Lower leg skin (tissue), 4 donors: Measurements from ENCODE around the gene CCDC116. TPM values are rescaled to one million over a fixed set of nuclear protein-coding genes. Genes with fewer than 3 reads are reported as not detected.

Experiments
- DNase-seq, 2 donors: peaks; one replicate each; pipeline ENCODE4 v3.0.0-alpha.2; 2019; ENCODE audit warnings: low spot score in 2 of 2
- H3K4me3 ChIP-seq: fragments of 200-600 bp; sonication (generic); 2 replicates; pipeline ENCODE4 v1.5.1; 2017; ENCODE audit warnings: mild to moderate bottlenecking, low read depth; ENCODE audit not compliant: poor library complexity, severe bottlenecking
- CTCF ChIP-seq, 3 donors: fragments of 450-650 bp; IDR thresholded peaks; one replicate each; pipeline ENCODE4 v1.5.1; 2016; ENCODE audit warnings: antibody characterized with exemption in 3 of 3, mild to moderate bottlenecking in 3 of 3, moderate library complexity in 2 of 3
- POLR2A ChIP-seq, 2 donors: fragments of 450-650 bp; IDR thresholded peaks; one replicate each; pipeline ENCODE4 v1.6.1; 2016 to 2017; ENCODE audit warnings: antibody characterized with exemption in 2 of 2, mild to moderate bottlenecking in 1 of 2, moderate library complexity in 1 of 2
- WGBS, 2 donors: methylation state at CpG; one replicate each; pipeline ENCODE4 v1.1.5; 2018; 5-methylcytosine and 5-hydroxymethylcytosine counted together
- intact Hi-C: fragments of 100-400 bp; cut with DNase I; formaldehyde crosslinking; loops from one replicate; pipeline ENCODE4 v1.15.0; 2023; ENCODE audit warnings: low total_unique reads
- total RNA-seq, 4 donors: library from RNA; depleted of rRNA; stranded (reverse); fragments of >200 nt; gene quantifications; one replicate each; pipeline ENCODE4 v1.1.0, GENCODE V29; 2016

The CCDC116 gene, protein sequence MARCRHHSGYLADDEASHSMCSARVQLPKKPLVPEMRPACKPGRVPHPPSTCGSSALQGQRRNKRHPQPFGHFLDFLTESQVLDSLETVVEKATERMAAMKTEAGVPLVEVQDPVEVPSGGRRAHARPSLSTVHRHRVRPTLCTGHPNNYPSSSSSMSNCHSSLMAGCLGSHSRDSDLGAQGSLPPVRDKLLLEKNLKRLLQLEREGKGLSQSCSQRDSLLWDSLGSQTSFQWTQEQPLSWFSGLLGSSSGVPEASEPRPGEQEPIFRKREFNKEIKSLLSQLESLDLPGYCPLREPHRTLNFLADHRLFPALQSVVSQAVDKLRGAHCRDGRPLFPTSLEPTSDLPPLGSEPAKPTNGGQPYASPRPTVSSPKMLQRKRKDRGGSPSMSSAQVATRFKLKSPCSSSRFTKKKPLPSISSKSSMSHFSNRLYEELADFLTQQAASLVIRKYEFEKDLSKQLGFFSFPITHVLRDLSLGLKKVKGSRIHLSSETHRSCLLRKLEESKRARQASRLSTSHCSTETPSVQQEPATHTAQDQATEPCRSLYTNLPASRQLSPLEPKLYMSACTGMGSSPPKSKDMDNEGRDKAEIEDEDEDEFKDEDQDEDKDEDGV
- total RNA-seq: under 1 TPM in 2 of 4 donors, not detected in 2; 0.23 to 0.49 TPM

- no peak within 1 kb of the TSS for H3K4me3 ChIP-seq
- DNase-seq: no peak
- intact Hi-C loops: no loop called here
- 81 to 85% methylated on average over 27 of the region's 27 CpGs for whole genome bisulfite sequencing, 2 donors
- no peak for TF ChIP-seq POLR2A (IDR thresholded peaks at IDR 0.05)
- no peak for TF ChIP-seq CTCF (IDR thresholded peaks at IDR 0.05)
Measured at GRCh38 chr22:21632237-21632895, at the start of gene CCDC116. Gene CCDC116, plus strand, starts transcription at chr22:21632760. Its CDS starts 422 bp downstream, at chr22:21633182.

- H3K4me3 ChIP-seq: no peak overlapping the region
- no peak for DNase-seq
- 64 to 68% methylated on average over 10 of the region's 10 CpGs for WGBS, 2 donors
- intact Hi-C loops: no loop called here
- TF ChIP-seq CTCF (IDR thresholded peaks at IDR 0.05): no peak
- no peak for TF ChIP-seq POLR2A (IDR thresholded peaks at IDR 0.05)
Measured at GRCh38 chr22:21582801-21583740, 49.5 kb upstream of the CCDC116 start.

- no peak for DNase-seq
- TF ChIP-seq POLR2A (IDR thresholded peaks at IDR 0.05): no peak
- no peak for TF ChIP-seq CTCF (IDR thresholded peaks at IDR 0.05)
- WGBS, 2 donors: 75 to 90% methylated on average over 2 of the region's 2 CpGs
- H3K4me3 ChIP-seq: no peak overlapping the region
- intact Hi-C loops: no loop called here
Measured at GRCh38 chr22:21585389-21585788, 47.2 kb upstream of the CCDC116 start.

- no peak for TF ChIP-seq CTCF (IDR thresholded peaks at IDR 0.05)
- no peak for TF ChIP-seq POLR2A (IDR thresholded peaks at IDR 0.05)
- no peak for DNase-seq
- H3K4me3 ChIP-seq: no peak overlapping the region
- 71 to 73% methylated on average over 4 of the region's 4 CpGs for WGBS, 2 donors
- intact Hi-C loops: no loop called here
Measured at GRCh38 chr22:21587803-21588611, 44.6 kb upstream of the CCDC116 start.
